ENCODE results near the gene HACD2.

The HACD2 gene

DNA sequence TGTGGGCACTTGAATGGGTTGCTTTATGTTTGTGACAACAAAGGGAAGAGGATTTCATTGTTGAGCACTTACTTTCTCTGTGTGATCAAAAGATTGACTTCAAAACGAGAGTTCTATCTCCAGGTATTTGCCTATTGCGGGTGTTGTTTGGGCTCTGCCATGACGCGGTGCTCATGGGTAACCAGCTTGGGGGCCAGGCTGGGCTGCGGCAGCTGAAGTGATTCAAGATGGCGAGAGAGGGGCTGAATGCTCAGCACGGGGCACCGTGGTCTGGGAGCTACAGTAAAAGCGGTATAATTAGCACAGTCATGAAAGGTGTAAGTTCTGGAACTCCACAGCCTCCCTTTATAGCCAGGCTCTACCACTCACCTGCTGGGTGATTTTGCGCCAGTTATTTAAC, 105.0 kb downstream of the HACD2 start:
- no peak for DNase-seq

DNA sequence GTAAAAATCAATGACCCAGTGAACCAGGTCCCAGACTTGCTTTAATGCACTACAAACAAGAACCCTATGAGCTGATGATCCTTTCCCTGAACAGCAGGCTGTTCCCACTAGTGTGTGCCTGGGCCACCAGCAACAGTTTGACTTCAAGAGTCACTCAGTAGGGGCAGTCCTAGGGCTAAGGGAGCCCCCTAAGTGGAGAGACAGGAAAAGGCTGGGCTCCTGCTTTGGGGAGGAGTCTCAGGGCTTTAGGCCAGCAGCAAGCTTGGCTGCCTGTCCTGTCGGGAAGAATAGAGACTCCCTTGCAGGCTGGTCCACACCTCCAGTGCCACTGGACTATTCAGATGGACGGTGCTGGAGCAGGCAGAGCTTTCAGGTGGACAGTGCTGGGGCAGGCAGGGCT, 106.5 kb downstream of the HACD2 start:
- DNase-seq = no peak

DNA sequence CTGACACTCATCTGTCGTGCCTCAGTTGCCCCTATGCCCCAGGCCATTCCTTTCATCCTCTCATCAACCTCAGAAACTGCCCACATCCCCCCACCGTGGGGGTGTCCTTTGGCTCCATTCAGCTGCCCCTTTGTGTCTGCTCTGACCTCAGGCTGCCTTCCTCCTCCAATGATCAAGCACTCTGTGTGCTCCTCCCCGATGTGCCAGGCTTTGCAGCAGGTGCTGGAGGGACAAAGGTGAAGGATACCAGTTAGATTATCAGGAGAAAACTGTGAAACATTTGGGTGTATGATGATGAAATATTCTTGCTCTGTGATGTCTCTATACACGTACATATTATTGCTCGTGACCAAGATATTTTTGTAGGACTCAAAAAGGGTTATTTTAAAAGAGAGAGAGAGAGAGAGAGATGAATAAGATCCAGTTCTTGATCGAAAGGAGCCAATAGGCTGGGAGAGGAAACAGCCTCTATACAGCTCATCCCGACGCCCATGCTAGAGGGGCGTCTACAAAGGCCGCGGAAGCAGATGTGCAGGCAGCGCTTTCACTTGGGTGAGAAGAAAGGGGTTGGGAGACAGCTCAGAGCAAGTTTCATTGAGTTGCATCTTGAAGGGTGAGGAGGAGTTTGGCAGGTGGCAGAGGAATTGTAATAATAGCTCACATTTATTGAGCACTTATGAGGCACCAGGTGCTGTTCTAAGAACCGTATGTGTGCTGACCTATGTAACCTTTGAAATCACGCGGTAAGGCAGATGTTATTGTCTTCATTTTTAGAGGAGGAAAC, 107.7 kb downstream of the HACD2 start:
- no peak for DNase-seq

GRCh38 chr3:123475786-123476185, 109.1 kb downstream of the HACD2 start:
- DNase-seq = no peak

DNA sequence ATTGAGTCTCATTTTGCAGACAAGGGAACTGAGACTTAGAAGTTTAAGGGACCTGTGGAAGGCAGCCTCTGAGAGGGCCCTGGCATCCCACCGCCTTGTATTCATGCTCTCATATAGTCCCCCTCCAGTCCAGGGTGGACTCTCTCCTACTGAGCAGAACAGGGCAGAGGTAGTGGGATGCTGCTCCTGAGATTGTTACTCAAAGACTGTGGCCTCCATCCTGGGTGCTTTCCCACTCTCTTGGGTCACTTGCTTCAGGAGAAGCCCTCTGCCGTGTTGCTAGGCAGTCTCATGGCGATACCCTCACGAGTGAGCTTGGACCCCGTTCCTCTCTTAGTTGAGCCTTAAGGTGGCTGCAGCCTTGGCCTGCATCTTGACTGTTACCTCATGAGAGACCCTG, 113.7 kb downstream of the HACD2 start:
- DNase-seq = no peak

- DNase-seq = no peak
Measured at GRCh38 chr3:123469323-123469995, 115.4 kb downstream of the HACD2 start.

DNA sequence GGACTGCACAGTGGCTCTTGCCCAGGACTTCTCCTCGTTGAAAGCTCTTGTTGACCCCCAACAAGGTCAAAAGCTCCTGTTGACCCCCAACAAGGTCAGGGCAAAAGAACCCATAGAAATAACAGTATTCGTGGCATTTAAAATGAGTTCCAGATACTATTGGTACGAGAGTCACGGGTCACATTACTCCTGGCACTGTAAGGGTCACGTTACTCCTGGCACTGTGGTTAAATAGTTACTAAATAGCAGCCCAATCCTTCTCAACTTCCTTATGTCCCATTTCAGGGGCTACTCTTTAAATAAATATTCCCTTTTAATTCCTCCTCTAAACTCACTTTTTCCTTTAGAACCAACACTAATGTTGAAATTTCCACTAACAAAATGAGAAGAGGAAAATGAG, 117.8 kb downstream of the HACD2 start:
- DNase-seq = no peak

GRCh38 chr3:123464211-123464610, 120.6 kb downstream of the HACD2 start:
- DNase-seq = no peak

DNA sequence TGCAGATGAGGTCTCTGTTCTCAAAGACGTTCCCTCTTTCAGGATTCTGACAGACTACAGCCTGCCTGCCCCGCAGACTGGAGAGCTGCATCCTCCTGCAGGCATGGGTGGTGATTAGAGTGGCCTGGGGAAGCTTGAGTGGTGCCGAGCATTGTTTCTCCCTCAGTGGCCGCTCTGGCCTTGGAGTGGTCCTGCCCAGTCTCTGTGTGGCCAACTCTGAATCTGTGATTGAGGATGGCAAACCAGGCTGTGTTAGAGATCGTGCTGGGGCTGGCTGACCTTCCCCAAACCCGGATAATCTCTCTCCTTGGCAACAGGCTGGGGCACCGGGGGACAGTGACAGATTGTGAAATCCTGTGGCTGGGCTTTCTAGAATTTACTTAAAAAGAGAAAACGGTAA, 125.0 kb downstream of the HACD2 start:
- DNase-seq = no peak

DNA sequence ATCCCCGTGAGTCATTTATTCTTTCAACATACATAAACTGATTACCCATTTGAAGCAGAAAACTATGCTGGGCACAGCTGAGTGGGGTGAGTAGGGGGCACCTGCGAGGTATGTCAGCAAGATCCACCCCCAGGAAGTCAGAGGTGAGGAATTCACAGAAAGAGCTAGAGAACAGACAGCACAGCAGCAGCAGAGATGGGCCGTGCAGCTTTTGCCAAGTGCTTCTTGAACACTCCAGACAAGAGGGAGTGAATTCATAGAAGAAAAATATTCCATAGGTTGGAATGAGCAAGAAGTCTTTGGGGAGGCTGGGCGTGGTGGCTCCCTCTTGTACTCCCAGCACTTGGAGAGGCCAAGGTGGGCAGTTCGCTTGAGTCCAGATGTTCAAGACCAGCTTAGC, 126.6 kb downstream of the HACD2 start:
- DNase-seq = no peak

DNA sequence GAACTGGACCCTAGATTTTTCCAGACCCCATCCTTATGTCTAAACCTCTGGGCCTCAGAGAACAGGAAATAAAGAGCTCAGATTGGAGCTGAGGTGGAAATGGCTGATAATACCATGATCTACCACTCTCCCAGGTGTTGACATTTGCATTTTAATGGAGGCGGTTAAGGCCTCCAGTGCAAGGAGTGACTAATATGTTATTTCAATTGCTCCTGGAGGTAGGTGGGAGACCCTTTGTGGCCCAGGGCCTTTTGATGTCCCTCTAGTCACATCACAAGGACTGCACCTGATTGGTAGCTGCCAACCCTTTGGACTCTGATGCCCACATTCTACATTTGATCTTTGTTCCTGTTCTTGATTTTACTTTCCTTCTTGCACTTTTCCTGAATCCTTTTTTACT, 127.0 kb downstream of the HACD2 start:
- DNase-seq = no peak

DNA sequence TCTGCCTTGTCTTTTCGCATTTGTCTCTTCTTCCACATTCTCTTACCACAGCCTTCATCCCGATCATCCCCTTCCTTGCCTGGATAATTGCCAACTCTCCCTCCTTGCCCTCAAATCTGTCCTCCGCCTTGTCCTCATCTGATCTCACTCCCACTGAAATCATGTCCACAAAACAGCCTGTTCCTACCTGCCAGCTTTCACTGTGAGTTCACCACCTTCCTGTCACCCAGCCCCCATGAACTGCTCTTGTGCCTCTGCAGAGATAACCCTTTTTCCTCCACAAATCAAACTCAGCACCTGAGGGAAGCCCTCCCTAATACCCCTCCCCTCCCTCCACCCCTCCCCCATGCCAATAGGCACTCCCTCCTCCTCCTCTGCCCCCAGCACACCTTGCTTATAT, 131.2 kb downstream of the HACD2 start:
- DNase-seq = no peak

DNA sequence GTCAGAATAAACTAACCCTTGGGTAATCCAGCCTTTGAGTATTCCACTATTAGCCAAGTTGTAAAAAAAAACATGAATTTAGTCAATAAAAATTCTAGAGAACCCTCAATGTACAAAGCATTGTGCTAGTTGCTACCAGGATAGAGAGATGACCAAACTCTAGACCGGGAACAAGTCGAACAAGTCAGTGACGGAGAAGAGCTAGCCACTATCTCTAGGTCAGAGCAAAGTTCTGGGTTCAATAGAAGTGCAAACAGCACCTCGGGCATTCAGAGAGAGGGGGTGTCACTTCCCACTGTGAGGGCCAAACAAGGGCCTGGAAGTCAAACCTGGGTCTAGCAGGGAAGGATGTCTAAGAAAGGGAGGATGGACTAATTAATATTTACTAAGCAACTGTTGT, 133.7 kb downstream of the HACD2 start:
- no peak for DNase-seq

GRCh38 chr3:123449997-123450604, 134.8 kb downstream of the HACD2 start:
- no peak for DNase-seq

DNA sequence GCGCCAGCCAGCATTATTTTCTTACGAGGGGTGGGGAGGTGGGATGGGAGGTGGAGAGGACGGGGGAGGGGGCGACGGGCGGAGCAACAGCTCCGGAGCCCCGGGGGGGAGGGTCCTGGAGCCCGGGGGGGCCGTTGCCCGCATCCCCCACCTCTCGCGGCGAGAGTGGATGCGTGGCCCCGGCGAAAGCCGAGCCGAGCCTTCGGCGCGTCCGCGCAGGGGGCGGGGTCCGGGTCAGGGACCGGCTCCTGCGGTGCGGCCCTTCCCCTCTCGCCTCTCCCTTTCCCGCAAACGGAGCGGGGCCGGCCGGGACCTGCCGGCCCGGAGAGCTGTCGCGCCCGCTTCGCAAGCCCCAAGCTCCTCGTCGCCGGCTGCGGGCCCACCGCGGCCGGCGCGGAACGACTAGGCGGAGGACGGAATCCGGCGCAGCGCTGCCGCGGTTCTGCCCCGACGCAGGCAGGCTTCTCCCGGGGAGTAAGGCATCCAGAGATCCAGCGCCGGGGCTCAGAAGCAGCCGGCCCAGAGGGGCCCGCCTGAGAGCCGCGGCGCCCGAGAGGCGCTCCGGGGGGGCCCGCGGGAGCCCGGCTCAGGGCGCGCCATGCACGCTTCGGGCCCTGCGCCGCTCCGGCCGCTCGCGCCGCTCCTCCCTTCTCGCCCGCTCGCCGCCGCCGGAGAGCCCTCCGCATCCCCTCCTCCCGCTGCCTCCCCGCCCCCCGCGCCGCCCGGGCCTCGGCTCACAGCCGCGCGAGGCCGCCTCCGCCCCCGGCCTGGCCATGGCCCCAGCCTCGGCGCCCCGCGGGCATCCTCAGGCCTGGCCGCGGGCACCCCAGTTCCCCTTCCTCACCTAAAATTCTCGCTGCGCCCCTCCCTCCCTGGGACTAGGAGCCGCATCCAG, 135.5 kb downstream of the HACD2 start:
- no peak for DNase-seq

- no peak for DNase-seq
Measured at GRCh38 chr3:123448536-123449101, 136.2 kb downstream of the HACD2 start, which contains the start of gene ADCY5. Gene ADCY5, minus strand, starts transcription at chr3:123449090. Its CDS starts 545 bp downstream, at chr3:123448545.

DNA sequence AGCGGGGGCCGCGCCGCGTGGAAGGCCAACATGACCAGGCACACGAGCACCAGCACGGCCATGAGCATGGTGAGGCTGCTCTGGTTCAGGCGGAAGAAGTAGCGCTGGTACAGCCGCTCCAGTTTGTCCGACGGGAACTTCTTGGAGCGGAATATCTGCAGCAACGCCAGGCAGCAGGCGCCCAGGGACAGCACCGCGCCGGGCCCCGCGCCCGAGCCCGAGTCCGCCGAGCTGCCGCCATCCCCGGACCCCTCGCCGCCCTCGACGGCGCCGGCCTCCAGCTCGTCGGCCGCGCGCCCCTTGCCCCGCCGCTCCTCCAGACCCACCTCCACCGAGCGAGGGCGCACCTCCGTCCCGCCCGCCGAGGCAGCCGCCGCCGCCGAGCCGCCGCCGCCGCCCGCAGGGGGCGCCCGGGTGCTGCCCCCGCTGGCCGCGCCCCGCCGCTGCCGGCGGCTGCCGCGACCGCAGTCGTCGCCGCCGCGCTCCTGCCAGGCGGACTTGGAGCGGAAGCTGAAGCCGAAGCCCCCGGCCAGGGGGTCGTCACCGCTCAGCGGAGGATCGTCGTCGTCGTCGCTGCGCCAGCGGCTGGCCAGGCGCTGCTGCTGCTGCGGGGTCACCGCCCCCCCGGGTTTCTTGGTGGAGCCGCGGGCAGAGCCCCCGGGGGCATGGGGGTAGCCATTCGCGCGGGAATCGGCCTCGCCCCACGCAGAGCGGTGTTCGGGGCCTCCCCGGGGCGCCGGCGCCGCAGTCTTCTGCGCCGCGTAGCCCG, 136.9 kb downstream of the HACD2 start:
- no peak for DNase-seq

DNA sequence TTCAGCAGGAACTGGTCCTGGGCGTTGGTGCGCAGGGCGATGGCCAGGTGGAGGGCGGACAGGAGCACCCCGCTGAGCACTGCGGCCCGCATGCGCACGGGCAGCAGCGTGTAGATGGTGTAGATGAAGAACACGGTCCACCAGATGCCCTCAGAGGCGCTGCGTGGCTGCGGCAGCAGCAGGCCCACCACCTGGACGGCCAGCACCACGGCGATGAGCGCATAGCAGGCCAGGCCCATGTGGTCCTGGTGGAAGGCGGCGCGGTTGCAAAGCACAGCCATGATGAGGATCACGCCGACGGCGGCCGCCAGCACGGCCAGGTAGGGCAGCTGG, 137.5 kb downstream of the HACD2 start:
- DNase-seq = no peak

DNA sequence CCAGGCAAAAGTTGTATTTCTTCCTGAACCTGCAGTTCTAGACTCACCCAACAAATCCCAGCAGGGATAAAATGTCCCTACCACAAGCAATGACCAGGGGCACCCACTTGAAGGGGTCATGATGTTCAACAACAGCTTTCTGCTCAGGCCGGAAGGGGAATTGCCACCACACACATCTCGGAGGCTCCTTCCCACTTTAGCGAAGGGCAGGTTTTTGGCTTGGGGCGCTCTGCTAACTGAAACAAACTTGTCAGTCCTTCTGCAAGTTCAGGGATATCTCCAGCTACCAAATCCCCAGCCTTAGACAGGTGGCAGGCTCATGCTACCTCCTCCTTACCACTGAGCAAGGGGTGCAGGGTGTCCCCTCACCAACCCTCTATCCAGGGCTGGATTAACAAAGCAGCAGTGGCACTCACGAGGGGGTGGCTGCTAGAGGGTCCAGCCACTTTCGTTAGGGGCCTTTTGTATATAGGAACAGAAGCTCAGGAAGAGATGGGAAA, 138.2 kb downstream of the HACD2 start:
- no peak for DNase-seq

- DNase-seq = no peak
Measured at GRCh38 chr3:123446210-123446609, 138.6 kb downstream of the HACD2 start.

- DNase-seq = no peak
Measured at GRCh38 chr3:123445702-123446101, 139.2 kb downstream of the HACD2 start.

- no peak for DNase-seq
Measured at GRCh38 chr3:123444744-123445143, 140.1 kb downstream of the HACD2 start.
